Hematopoietic multipotent progenitor cell treated with erythropoietin and hydrocortisone succinate and interleukin-3 and kit ligand, for 17 days (in vitro differentiated cells): Measurements from ENCODE around the gene GTF2F2.
"Not testable (repeated sequence)": the region's sequence is repeated elsewhere in the genome, so short reads cannot be mapped to it uniquely, and the experiment has no call there.

Experiments
- DNase-seq: peaks from one replicate; pipeline ENCODE4 v3.0.0-alpha.2; 2015; ENCODE audit warnings: low spot score

The GTF2F2 gene

DNA sequence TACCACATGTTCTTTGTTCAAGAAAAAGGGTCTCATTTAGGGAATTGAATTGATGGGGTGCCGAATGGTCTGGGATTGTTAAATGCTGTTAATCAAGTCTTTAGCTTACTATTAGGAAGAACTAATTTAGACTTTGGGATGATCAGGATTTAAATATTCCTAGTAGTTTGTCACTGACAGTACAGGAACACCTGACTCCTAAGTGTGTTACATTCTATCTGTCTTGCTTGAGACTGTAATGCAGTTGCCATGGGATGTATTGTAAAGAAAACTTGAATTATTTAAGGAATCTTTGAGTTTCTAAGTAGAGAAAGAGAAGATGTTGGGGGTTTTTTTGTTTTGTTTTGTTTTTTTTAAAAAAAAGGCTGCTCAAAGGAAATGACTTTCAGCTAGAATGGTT lies 98.4 kb downstream of the GTF2F2 start:
- DNase-seq, result no peak

DNA sequence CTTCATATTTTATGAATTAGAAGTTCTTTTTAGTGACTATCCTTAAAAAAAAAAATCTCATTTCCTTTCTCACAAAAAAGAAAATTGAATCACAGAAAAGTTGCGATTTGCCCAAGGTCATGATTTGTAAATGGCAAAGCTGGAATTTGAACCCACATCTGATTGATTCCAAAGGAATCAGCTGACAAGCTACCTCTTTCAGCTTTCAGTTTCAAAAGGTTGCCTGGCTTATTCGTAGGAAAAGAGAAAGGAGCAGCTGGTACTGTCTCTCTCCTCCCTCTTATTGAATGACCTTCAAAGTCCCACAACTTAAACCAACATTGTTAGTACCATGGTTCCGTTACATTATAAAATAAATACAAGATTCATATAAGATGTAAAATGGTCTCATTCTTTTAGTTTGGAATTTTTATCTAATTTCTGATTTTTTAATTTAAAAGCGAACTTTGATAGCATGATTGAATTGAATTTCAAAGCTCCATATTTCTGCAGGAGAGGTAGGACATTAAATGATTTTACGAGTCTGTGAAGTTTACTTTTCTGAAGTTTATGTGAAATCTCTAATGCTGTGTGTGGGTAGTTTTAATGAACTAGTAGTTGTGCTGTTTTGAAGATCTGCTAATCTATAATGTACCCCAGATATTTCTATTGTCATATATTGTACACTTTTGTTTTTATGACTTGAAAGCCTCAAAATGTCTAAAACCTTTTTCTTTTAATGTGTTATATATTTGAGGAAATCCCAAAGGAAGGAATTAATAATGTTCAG lies 99.0 kb downstream of the GTF2F2 start:
- no peak for DNase-seq

DNA sequence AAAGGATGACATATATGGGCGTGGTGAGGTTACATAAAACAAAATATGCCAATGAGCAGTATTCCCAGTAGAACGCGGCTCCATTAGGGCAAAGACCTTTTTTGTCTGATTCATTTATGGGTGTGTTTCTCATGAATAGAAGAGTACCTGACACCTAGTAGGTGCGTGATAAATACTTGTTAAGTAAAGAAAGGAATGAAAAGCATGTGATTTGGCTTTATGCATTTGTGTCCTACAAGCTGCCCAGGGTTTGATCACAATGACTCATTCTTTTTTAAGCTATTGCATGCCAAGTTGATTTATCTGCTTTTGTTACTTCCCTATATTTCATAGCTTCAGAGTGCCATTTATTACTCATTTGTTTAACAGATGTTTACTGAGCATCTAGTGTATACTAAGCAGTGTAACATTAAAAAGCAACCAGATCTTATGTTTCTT lies 99.6 kb downstream of the GTF2F2 start:
- DNase-seq, result no peak

DNA sequence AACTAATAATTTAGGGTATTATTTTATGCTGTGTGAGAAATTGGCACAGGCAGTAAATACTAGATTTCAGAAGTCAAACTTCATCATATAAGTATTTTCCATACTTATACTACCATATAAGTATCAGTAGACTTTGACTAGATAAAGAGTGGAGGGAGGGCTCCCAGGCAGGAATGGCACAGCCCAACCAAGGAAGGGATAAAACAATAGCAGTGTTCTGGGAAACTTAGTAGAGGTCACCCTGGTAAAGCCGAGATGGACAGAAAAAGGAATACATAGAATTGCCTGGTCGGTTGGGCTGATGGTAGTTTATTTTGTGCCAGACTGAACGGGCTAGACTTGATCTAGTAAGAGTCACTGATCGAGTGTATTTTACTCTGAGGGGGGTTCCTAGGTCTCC lies 100.1 kb downstream of the GTF2F2 start:
- DNase-seq, result no peak

- no peak for DNase-seq
Observed at GRCh38 chr13:45222516-45222915, 102.2 kb downstream of the GTF2F2 start.

GRCh38 chr13:45222919-45223318 lies 102.6 kb downstream of the GTF2F2 start:
- DNase-seq, result no peak

GRCh38 chr13:45224176-45224575 lies 103.9 kb downstream of the GTF2F2 start:
- DNase-seq, result no peak

- DNase-seq, result no peak
Observed at GRCh38 chr13:45225370-45225769, 105.1 kb downstream of the GTF2F2 start.

DNA sequence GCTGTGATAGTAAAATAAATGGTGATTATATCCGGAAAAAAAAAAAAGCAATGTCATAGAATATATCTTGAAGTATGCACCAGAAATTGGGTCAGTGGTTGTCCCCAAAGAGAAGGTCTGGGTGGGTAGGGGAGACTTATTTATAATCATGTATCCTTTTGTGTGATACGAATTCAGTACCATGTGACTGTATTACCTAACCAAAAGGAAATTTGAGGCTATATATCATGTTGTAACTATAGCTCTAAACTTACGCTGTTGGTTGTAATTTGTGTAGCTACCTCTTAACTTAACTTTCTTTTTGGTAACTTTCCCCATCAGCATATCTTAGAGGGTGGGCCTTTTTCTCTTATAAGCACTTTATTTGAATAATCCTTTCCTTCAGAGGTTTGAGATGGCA lies 105.7 kb downstream of the GTF2F2 start:
- DNase-seq, result no peak

GRCh38 chr13:45228002-45228401 lies 107.7 kb downstream of the GTF2F2 start:
- DNase-seq, result no peak

GRCh38 chr13:45229172-45229571 lies 108.9 kb downstream of the GTF2F2 start:
- no peak for DNase-seq

GRCh38 chr13:45231305-45231704 lies 111.0 kb downstream of the GTF2F2 start:
- no peak for DNase-seq

GRCh38 chr13:45231722-45232121 lies 111.4 kb downstream of the GTF2F2 start:
- no peak for DNase-seq

DNA sequence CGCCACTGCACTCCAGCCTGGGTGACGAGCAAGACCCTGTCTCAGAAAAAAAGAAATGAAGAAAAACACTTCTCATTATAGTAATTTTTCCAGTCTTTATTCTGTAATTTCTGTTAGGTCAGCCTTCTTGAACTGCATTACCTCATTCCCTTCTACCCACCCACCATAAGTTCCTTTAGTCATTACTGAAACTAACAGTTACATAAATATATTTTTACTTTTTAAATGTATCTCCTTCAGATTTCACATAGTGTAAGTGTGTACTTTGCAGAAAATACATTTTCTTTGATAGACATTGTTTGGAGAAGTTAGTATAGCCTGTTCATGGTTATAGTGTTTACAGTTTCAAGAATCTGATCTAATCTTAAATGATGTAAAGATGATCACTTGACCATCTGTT lies 112.3 kb downstream of the GTF2F2 start:
- DNase-seq, result no peak

GRCh38 chr13:45238945-45239795 lies 118.9 kb downstream of the GTF2F2 start:
- no peak for DNase-seq

DNA sequence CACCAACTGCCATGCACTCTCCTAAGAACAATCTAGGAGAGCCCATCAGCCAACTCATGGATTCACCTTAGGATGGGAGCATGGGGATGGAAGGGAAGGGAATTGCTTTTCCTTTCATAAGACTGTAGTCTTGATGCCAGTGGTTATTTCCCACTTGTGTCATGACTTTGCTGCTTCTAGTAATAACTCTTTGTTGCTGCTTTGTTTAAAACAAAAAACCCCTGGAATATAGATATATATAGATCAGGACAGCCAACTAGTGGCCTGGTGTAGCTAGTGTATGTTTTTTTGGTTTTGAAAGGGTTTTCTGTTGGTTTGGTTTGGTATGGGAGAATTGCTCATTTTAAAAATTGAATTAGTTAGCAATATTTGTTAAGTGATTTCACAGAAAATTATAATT lies 119.8 kb downstream of the GTF2F2 start:
- no peak for DNase-seq

DNA sequence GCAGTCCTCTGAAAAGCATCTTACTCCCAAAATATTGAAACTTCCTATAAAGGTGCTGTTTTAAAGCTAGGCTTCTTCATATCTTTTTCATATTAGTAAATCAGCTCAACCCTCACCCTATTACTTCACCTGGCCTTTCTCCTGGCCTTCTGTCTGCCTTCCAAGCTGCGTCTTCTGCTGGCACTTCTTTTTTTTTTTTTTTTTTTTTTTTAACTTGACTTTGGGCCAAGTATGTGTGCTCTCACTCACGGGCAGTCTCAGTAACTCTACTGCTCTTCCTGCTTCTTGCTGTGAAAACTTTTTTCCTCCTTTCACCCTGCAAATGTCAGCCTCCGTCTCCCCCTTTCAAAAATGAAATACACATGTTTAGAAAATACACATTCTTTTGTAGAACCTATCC lies 121.8 kb downstream of the GTF2F2 start:
- DNase-seq, result no peak

DNA sequence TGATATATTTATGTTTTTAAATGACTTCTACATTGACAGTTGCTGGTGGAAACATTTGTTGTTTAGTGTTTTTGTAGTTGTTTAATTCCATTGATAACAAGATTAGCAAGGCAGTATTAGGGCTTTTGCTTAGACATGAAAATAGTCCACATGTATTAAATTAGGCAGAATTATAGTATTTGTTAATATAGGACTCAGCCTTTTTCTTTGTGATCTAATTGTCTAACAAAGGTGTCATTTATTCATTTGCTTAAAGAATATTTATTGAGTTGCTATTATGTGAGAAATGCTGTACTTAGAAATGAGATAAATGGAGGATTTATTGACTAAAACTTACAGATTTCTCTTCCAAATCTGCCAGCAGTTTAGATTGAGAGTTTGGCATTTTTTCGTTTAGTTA lies 122.2 kb downstream of the GTF2F2 start:
- DNase-seq, result no peak

- no peak for DNase-seq
Observed at GRCh38 chr13:45243077-45243476, 122.8 kb downstream of the GTF2F2 start.

- not testable (repeated sequence) for DNase-seq
Observed at GRCh38 chr13:45244736-45245135, 124.4 kb downstream of the GTF2F2 start.

DNA sequence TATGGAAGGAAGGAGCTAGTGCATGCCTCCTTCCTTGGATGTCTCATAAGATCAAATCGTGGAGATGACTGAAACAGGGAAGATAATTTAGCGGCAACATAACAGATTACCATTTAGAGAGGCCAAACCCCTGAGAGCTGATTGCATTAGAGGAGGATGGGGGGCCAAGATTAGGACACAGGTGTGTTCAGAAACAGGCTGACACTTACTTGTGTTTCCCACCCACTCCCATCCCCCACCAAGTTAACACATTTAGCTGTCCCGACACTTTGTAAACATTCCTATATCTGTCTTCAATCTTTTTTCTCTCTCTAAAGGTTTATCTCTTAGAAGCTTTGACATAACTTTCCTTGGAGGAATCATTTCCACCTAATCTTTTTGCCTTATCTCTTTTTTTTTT lies 129.4 kb downstream of the GTF2F2 start:
- DNase-seq, result no peak

DNA sequence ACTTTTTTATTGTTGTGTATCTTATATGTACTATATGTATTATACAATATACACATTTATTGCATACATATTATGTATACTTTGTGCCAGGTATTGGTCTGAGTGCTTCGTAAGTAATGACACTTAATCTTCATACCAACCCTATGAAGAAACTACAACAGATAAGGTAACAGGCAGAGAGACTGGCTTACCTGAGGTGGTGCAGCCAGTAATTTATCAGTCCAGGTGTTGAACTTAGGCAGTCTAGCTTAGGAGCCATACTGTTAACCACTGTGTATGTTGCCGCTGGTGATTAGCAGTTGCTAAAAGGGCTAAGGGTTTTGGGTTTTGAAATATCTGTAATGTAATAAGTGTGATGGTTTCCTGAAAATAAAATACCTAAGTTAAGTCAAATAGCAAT lies 134.1 kb downstream of the GTF2F2 start:
- DNase-seq, result no peak

- no peak for DNase-seq
Observed at GRCh38 chr13:45255247-45255987, 135.1 kb downstream of the GTF2F2 start.
